ENCODE data around the gene CDK12. TPM values are rescaled to one million over a fixed set of nuclear protein-coding genes. Genes with fewer than 3 reads are reported as not detected.

CDK12 gene
- total RNA-seq, 1 donor from 2014 or later, result 55.7 TPM

- Mint-ChIP-seq H3K4me1 (ENCODE audit: low read depth, unreplicated experiment) (peaks cover 20% of the 10 kb centered on the region), H3K27me3 (ENCODE audit: low read depth, unreplicated experiment) (peaks cover 6% of the 10 kb centered on the region), H3K4me3 (ENCODE audit: unreplicated experiment) (no peak overlapping the region), H3K9me3 (ENCODE audit: unreplicated experiment) (no peaks in the 10 kb centered on the region), H3K27ac (ENCODE audit: unreplicated experiment) (no peak overlapping the region), H3K36me3 (ENCODE audit: low read depth, unreplicated experiment) (peaks cover 2% of the 10 kb centered on the region)
- TF ChIP-seq CTCF (IDR thresholded peaks at IDR 0.05; ENCODE audit: insufficient read depth, low read depth, low read length), result no peak
- TF ChIP-seq EZH2 (IDR thresholded peaks at IDR 0.05; ENCODE audit: insufficient read depth, low read length), result no peak
- Histone ChIP-seq H3K36me3 (ENCODE audit: insufficient read depth, low read length) (peaks cover 7% of the 10 kb centered on the region), H3K27me3 (ENCODE audit: insufficient read depth, low read length) (no peaks in the 10 kb centered on the region), H3K4me3 (ENCODE audit: insufficient read depth, low read depth, low read length) (no peak overlapping the region), H3K79me2 (ENCODE audit: insufficient read depth, low read length) (no peaks in the 10 kb centered on the region), H2AFZ (ENCODE audit: low read depth, low read length) (no peak overlapping the region), H3K9ac (ENCODE audit: low read length) (no peak overlapping the region), H4K20me1 (ENCODE audit: insufficient read depth, low read length) (peaks cover 15% of the 10 kb centered on the region), H3K4me1 (ENCODE audit: insufficient read depth, low read length) (peaks cover 21% of the 10 kb centered on the region), H3K4me2 (ENCODE audit: low read length) (no peak overlapping the region), H3K27ac (ENCODE audit: low read depth, low read length) (no peak overlapping the region), H3K9me3 (ENCODE audit: insufficient read depth, low read depth, low read length) (no peaks in the 10 kb centered on the region)
- FAIRE-seq (no peak), DNase-seq (ENCODE audit: low read depth) (no peak)
These were observed 88.7 kb downstream of the CDK12 start for GRCh38 chr17:39549747-39550573.

GRCh38 chr17:39551879-39552278, 90.6 kb downstream of the CDK12 start:
- Histone ChIP-seq H3K4me3 (ENCODE audit: insufficient read depth, low read depth, low read length) (no peak overlapping the region), H2AFZ (ENCODE audit: low read depth, low read length) (no peak overlapping the region), H3K79me2 (ENCODE audit: insufficient read depth, low read length) (no peaks in the 10 kb centered on the region), H3K4me2 (ENCODE audit: low read length) (peak overlapping the region; percentile 51), H3K9me3 (ENCODE audit: insufficient read depth, low read depth, low read length) (no peaks in the 10 kb centered on the region), H3K27ac (ENCODE audit: low read depth, low read length) (no peak overlapping the region), H3K9ac (ENCODE audit: low read length) (peak overlapping the region; percentile 10), H3K36me3 (ENCODE audit: insufficient read depth, low read length) (peaks cover 4% of the 10 kb centered on the region), H3K4me1 (ENCODE audit: insufficient read depth, low read length) (peaks cover 21% of the 10 kb centered on the region), H4K20me1 (ENCODE audit: insufficient read depth, low read length) (peaks cover 15% of the 10 kb centered on the region), H3K27me3 (ENCODE audit: insufficient read depth, low read length) (no peaks in the 10 kb centered on the region)
- DNase-seq (ENCODE audit: low read depth) (peak; percentile 34), FAIRE-seq (no peak)
- peaks cover 11% of the 10 kb centered on the region for H3K36me3 Mint-ChIP-seq (ENCODE audit: low read depth, unreplicated experiment)
- H3K4me1 Mint-ChIP-seq (ENCODE audit: low read depth, unreplicated experiment), result peaks cover 20% of the 10 kb centered on the region
- TF ChIP-seq CTCF (IDR thresholded peaks at IDR 0.05; ENCODE audit: insufficient read depth, low read depth, low read length) (no peak), EZH2 (IDR thresholded peaks at IDR 0.05; ENCODE audit: insufficient read depth, low read length) (no peak)
- no peaks in the 10 kb centered on the region for H3K9me3 Mint-ChIP-seq (ENCODE audit: unreplicated experiment)
- H3K27me3 Mint-ChIP-seq (ENCODE audit: low read depth, unreplicated experiment), result peaks cover 9% of the 10 kb centered on the region
- H3K27ac Mint-ChIP-seq (ENCODE audit: unreplicated experiment), result no peak overlapping the region
- no peak overlapping the region for H3K4me3 Mint-ChIP-seq (ENCODE audit: unreplicated experiment)
